ENCODE measurements around the gene TTLL5.

TTLL5 gene

GRCh38 chr14:75806352-75806832 lies 145.3 kb downstream of the TTLL5 start:
- no peak for DNase-seq

- DNase-seq = no peak
Measured at GRCh38 chr14:75807667-75808360, 146.8 kb downstream of the TTLL5 start.

- DNase-seq = no peak
Measured at GRCh38 chr14:75811136-75811829, 150.2 kb downstream of the TTLL5 start.

GRCh38 chr14:75811872-75812499 lies 150.9 kb downstream of the TTLL5 start:
- DNase-seq = no peak

GRCh38 chr14:75812622-75813021 lies 151.6 kb downstream of the TTLL5 start:
- DNase-seq = no peak

GRCh38 chr14:75820761-75821160 lies 159.7 kb downstream of the TTLL5 start:
- DNase-seq = no peak

- no peak for DNase-seq
Measured at GRCh38 chr14:75821831-75822521, 160.9 kb downstream of the TTLL5 start.

- DNase-seq = no peak
Measured at GRCh38 chr14:75822522-75823141, 161.6 kb downstream of the TTLL5 start.

GRCh38 chr14:75823334-75823733 lies 162.3 kb downstream of the TTLL5 start:
- DNase-seq = no peak

GRCh38 chr14:75824318-75824717 lies 163.3 kb downstream of the TTLL5 start:
- no peak for DNase-seq

- DNase-seq = no peak
Measured at GRCh38 chr14:75825147-75825592, 164.1 kb downstream of the TTLL5 start.

GRCh38 chr14:75826599-75826998 lies 165.6 kb downstream of the TTLL5 start:
- DNase-seq = no peak

- no peak for DNase-seq
Measured at GRCh38 chr14:75827331-75827730, 166.3 kb downstream of the TTLL5 start.

- no peak for DNase-seq
Measured at GRCh38 chr14:75829316-75829715, 168.3 kb downstream of the TTLL5 start.

- no peak for DNase-seq
Measured at GRCh38 chr14:75831455-75831854, 170.4 kb downstream of the TTLL5 start.

GRCh38 chr14:75831952-75832351 lies 170.9 kb downstream of the TTLL5 start:
- DNase-seq = no peak

- no peak for DNase-seq
Measured at GRCh38 chr14:75832621-75833297, 171.7 kb downstream of the TTLL5 start.

- DNase-seq = no peak
Measured at GRCh38 chr14:75833326-75834020, 172.4 kb downstream of the TTLL5 start.

GRCh38 chr14:75835156-75835725 lies 174.2 kb downstream of the TTLL5 start:
- no peak for DNase-seq

- DNase-seq = no peak
Measured at GRCh38 chr14:75835737-75836136, 174.7 kb downstream of the TTLL5 start.

- DNase-seq = no peak
Measured at GRCh38 chr14:75837151-75837787, 176.2 kb downstream of the TTLL5 start.
